HFFc6 (cell line): ENCODE data around the gene DCUN1D1. TPM values are rescaled to one million over a fixed set of nuclear protein-coding genes. Genes with fewer than 3 reads are reported as not detected.

Source experiments
- DNase-seq: peaks from one replicate; pipeline ENCODE4 v3.0.0-alpha.2; 2018
- H3K27ac Mint-ChIP-seq: 2 replicates; pipeline ENCODE4 v1.8.0; 2020; ENCODE audit warnings: mild to moderate bottlenecking, mixed read lengths
- H3K27me3 Mint-ChIP-seq: 2 replicates; pipeline ENCODE4 v1.8.0; 2021; ENCODE audit warnings: mild to moderate bottlenecking, moderate library complexity, mixed read lengths; ENCODE audit not compliant: insufficient read depth
- H3K36me3 Mint-ChIP-seq: 2 replicates; pipeline ENCODE4 v1.8.0; 2021; ENCODE audit warnings: low read depth, mixed read lengths
- H3K4me1 Mint-ChIP-seq: 2 replicates; pipeline ENCODE4 v1.8.0; 2020; ENCODE audit warnings: low read depth, mixed read lengths
- H3K4me3 Mint-ChIP-seq: 2 replicates; pipeline ENCODE4 v1.8.0; 2020; ENCODE audit warnings: mild to moderate bottlenecking, moderate library complexity, mixed read lengths
- H3K9me3 Mint-ChIP-seq: 2 replicates; pipeline ENCODE4 v1.8.0; 2020; ENCODE audit warnings: mild to moderate bottlenecking, mixed read lengths
- CTCF ChIP-seq: fragments of 200-600 bp; sonication (generic); IDR thresholded peaks from 2 replicates; pipeline ENCODE4 v1.5.0; 2021; ENCODE audit warnings: antibody characterized with exemption, mild to moderate bottlenecking
- total RNA-seq, 6 experiments: library from RNA; stranded (reverse); fragmentation: NEBNext Ultra II Directional; extraction: Animal tissue kit (Norgen Biotek cat#: 25700); gene quantifications; 2 replicates in 1 of 6; 3 replicates in 5 of 6; pipeline ENCODE4 v1.2.3, GENCODE V29; 2021

The DCUN1D1 gene
- total RNA-seq, 6 experiments from 2014 or later, result 46.1 to 56.9 (median 52.2) TPM

- no peak for TF ChIP-seq CTCF
- Mint-ChIP-seq H3K4me1 (peaks cover 40% of the 10 kb centered on the region), H3K4me3 (no peak overlapping the region), H3K36me3 (no peaks in the 10 kb centered on the region), H3K27me3 (no peaks in the 10 kb centered on the region), H3K9me3 (no peaks in the 10 kb centered on the region), H3K27ac (no peak overlapping the region)
- no peak for DNase-seq
Measured at GRCh38 chr3:182912474-182912873, 67.9 kb downstream of the DCUN1D1 start.

GRCh38 chr3:182911782-182912111 is 68.6 kb downstream of the DCUN1D1 start:
- TF ChIP-seq CTCF, result no peak
- H3K27ac Mint-ChIP-seq, result peak overlapping the region; percentile 47
- DNase-seq, result no peak
- H3K4me3 Mint-ChIP-seq, result no peak overlapping the region
- peaks cover 40% of the 10 kb centered on the region for H3K4me1 Mint-ChIP-seq
- no peaks in the 10 kb centered on the region for H3K27me3 Mint-ChIP-seq
- H3K36me3 Mint-ChIP-seq, result no peaks in the 10 kb centered on the region
- H3K9me3 Mint-ChIP-seq, result no peaks in the 10 kb centered on the region

GRCh38 chr3:182910936-182911781 is 69.2 kb downstream of the DCUN1D1 start:
- Mint-ChIP-seq H3K9me3 (no peaks in the 10 kb centered on the region), H3K36me3 (peaks cover 2% of the 10 kb centered on the region; the same call in 1 of the 2 replicates), H3K27ac (peak overlapping the region; percentile 47), H3K4me3 (no peak overlapping the region), H3K27me3 (no peaks in the 10 kb centered on the region), H3K4me1 (peaks cover 40% of the 10 kb centered on the region)
- DNase-seq, result no peak
- no peak for TF ChIP-seq CTCF

- DNase-seq, result peak; percentile 17
- Mint-ChIP-seq H3K36me3 (peaks cover 6% of the 10 kb centered on the region; the same call in 1 of the 2 replicates), H3K27me3 (no peaks in the 10 kb centered on the region), H3K4me1 (peaks cover 36% of the 10 kb centered on the region), H3K9me3 (no peaks in the 10 kb centered on the region), H3K4me3 (no peak overlapping the region), H3K27ac (peak overlapping the region; percentile 12; the same call in 1 of the 2 replicates)
- TF ChIP-seq CTCF, result peak; percentile 82
Measured at GRCh38 chr3:182909318-182910040, 70.9 kb downstream of the DCUN1D1 start.

- no peak overlapping the region for H3K4me3 Mint-ChIP-seq
- no peak for DNase-seq
- H3K27me3 Mint-ChIP-seq, result no peaks in the 10 kb centered on the region
- no peak for TF ChIP-seq CTCF
- peaks cover 6% of the 10 kb centered on the region; the same call in 1 of the 2 replicates for H3K36me3 Mint-ChIP-seq
- no peak overlapping the region for H3K27ac Mint-ChIP-seq
- H3K9me3 Mint-ChIP-seq, result no peaks in the 10 kb centered on the region
- peaks cover 27% of the 10 kb centered on the region for H3K4me1 Mint-ChIP-seq
Measured at GRCh38 chr3:182908471-182908870, 71.9 kb downstream of the DCUN1D1 start.
